Activated T-cell treated with anti-CD3 and anti-CD28 coated beads, Interleukin-2, amount 50 U/mL, for 48 hours (primary cell): Measurements from ENCODE around the gene PPARG.
"Not testable (repeated sequence)": the region's sequence is repeated elsewhere in the genome, so short reads cannot be mapped to it uniquely, and the experiment has no call there.

Experiments used
- DNase-seq, 2 experiments: peaks; one replicate each; pipeline ENCODE4 v3.0.0-alpha.2; 2020

Gene PPARG

GRCh38 chr3:12279591-12280326 lies 9.1 kb upstream of the PPARG start:
- no peak for DNase-seq

- no peak for DNase-seq
Observed at GRCh38 chr3:12280357-12280806, 8.5 kb upstream of the PPARG start.

- DNase-seq: no peak
Observed at GRCh38 chr3:12284591-12284990, 4.3 kb upstream of the PPARG start.

DNA sequence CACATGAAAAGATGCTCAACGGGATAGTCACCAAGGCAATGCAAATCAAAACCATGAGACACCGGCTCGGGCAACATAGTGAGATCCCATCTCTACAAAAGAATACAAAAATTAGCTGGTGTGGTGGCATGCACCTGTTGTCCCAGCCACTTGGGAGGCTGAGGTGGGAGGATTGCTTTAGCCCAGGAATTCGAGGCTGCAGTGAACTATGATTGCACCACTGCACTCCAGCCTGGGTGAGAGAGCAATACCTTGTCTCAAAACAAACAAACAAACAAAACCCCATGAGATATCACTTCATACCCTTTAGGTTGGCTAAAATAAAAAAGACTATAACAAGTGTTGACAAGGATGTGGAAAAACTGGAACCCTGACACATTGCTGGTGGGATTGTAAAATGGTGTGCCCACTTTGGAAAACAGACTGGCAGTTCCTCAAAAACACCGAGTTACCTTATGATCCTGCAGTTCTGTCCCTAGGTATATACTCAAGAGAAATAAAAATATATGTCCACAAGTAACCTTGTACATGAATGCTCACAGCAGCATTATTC lies 3.8 kb upstream of the PPARG start:
- no peak for DNase-seq

GRCh38 chr3:12285779-12286178 lies 3.1 kb upstream of the PPARG start:
- DNase-seq: not testable (repeated sequence)

DNA sequence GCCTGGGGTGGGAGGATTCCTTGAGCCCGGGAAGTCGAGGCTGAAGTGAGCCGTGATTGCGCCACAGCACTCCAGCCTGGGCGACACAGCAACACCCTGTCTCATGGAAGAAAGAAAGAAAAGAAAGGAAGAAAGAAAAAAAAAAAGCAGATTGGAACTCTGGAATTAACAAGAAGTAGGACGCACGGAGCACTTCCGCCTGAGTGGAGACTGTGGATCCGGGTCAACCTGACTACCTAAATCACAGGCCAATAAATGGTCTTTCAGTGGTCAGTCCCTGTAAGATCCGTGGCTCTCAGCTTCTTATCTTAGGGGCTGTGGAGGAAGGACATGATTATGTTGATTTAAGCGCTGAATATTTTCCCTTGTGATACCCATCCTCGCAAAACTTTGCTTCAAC lies 2.4 kb upstream of the PPARG start:
- DNase-seq: no peak

- peak; percentile 26 to 29 for DNase-seq
Observed at GRCh38 chr3:12286927-12287726, 1.7 kb upstream of the PPARG start.

- DNase-seq: peak in 1 of 2 experiments; percentile 24
Observed at GRCh38 chr3:12287727-12288181, 1.1 kb upstream of the PPARG start.

DNA sequence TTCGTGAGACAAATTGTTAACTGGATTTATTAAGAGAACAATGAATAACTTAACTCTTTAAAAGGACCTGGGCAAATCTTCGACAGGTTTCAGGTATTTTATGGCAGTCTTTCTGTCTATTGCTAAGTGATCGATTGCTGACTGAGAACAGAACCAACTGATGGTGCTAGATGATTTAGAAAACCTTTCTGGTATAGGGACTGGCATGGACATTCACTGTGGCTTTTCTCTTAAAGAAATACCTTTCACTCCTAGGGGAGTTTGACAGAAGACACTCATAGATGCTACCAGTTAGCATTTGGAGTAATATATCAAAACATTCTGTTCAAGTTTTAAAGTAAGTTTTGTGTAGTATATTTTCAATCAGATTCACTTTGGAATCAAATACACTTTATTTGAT lies 654 bp downstream of the PPARG start:
- no peak for DNase-seq

- DNase-seq: no peak
Observed at GRCh38 chr3:12292770-12293169, 3.9 kb downstream of the PPARG start.

- DNase-seq: no peak
Observed at GRCh38 chr3:12294885-12295580, 6.2 kb downstream of the PPARG start.

DNA sequence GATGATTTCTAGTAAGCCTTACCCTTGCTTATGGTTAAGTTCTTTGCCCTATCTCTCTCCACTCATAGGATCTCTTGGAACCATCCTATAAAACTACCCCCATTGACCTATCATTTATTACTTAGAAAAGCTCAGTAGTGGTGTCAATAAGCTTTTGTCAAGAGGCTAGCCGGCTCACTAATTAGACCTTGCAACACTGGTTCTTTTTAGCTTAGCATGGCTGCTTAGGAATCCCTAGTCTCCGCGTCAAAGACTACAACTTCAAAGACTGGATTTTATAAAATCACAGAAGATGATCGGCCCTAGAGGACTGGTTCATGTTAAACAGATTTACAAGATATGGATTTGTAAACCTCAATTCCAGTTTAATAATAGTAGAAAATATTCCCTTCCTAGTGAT lies 7.6 kb downstream of the PPARG start:
- no peak for DNase-seq

GRCh38 chr3:12299026-12299425 lies 10.2 kb downstream of the PPARG start:
- no peak for DNase-seq

- DNase-seq: no peak
Observed at GRCh38 chr3:12300137-12300536, 11.3 kb downstream of the PPARG start.

DNA sequence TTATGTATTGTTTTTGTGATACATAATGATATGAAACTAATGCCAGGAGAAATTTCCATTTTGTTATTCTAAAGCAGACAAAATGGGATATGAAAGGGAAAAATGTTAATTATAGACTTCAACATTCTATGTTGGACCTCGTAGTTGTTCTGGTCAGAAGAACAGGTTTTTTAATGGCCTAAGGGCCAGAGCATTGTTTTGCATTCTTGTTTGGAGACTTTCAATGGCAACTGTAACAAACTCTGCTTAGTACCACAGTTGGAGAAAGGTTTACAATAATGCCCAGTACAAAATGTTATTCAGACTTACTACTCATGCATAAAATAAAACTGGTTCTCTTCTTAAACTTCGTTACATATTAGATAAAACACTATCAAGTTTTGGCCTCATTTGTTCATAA lies 12.2 kb downstream of the PPARG start:
- no peak for DNase-seq

GRCh38 chr3:12301513-12301912 lies 12.6 kb downstream of the PPARG start:
- no peak for DNase-seq

DNA sequence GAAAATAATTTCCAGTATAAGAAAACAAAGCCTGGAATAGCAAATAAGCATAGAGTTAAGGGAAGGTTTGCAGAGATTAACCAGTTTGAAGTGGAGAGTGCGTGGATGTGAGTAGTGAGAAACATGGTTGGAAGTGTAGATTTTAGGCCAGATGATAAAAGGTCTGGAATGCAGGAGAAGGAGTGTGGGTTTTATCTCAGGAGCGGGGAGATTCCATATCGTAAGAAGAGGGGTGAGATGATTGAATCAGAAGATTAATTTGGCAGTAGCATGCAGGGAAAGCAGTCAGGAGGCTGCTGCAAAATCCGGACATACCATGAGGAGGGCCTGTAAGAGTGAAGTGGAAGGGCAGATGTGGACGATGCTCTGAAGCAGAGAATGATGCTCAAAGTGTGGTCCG lies 13.7 kb downstream of the PPARG start:
- no peak for DNase-seq

- no peak for DNase-seq
Observed at GRCh38 chr3:12303534-12303933, 14.7 kb downstream of the PPARG start.

GRCh38 chr3:12303993-12304392 lies 15.1 kb downstream of the PPARG start:
- DNase-seq: no peak

DNA sequence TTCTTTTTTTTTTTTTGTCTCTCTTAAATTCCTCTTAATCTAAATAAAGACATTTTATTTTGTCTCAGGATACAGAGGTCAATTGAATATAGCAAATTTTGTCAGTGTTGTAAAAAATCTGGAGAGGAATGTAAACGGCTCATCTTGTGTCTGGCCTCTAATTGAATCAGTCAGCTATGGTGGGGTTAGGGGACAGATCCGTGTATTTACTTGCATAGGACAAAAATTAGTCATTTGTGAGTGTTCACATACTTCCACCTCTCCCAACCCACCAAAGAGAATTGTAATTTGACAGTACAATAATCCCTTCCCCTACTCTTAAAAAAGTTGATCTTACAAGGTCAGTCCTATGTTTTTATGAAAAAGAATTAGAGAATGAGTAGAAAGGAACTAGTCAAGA lies 18.3 kb downstream of the PPARG start:
- no peak for DNase-seq

DNA sequence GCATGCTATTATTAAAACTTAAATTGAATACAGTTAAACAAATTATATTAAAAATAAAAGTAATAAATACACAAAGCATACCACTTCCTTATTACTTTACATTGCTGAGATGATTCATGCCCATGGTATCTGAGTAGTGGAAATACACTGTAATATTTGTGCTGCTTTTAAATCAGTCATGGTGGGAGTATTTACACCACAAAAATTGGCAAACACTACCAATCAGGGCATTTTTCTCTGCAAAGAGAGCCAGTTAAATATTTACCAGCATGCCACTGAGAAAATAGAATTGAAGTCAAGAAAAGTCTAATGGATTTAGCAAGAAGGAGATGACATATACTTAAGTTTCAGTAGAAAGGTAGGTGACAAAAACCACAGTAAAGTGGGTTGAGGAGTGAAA lies 19.6 kb downstream of the PPARG start:
- DNase-seq: no peak

DNA sequence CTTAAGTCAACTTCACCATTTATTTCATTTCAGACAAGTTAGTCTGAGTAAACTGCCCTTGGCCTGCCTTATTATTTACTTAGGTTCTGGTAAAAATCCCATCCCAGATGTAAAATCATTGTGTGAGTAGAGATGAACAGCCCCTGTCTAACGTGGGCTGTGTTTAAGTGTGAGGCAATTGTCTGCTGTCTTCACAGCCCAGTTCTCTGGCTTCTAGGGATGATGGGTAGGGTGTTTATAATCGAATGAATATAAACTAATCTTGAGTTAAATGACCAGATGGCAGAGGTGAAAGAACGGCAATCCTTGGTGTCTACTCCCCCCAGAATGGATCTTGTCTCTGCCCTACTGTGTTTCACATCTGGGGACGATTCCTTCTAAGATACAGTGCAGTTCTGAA lies 20.8 kb downstream of the PPARG start:
- DNase-seq: no peak

GRCh38 chr3:12312010-12312409 lies 23.1 kb downstream of the PPARG start:
- no peak for DNase-seq
